Hematopoietic multipotent progenitor cell (in vitro differentiated cells): ENCODE data around the gene PPARG. TPM values are rescaled to one million over a fixed set of nuclear protein-coding genes. Genes with fewer than 3 reads are reported as not detected.
"Not testable (repeated sequence)": the region's sequence is repeated elsewhere in the genome, so short reads cannot be mapped to it uniquely, and the experiment has no call there.

Source experiments
- DNase-seq, 3 donors: peaks; one replicate each; pipeline ENCODE4 v3.0.0-alpha.2; 2011 to 2015; ENCODE audit warnings: low read depth in 2 of 3, low spot score in 2 of 3
- total RNA-seq: library from RNA; depleted of rRNA; stranded (reverse); fragments of >200 nt; gene quantifications from one replicate; pipeline ENCODE4 v1.2.3, GENCODE V29; 2012

Gene PPARG
- total RNA-seq, 1 donor = not detected

DNA sequence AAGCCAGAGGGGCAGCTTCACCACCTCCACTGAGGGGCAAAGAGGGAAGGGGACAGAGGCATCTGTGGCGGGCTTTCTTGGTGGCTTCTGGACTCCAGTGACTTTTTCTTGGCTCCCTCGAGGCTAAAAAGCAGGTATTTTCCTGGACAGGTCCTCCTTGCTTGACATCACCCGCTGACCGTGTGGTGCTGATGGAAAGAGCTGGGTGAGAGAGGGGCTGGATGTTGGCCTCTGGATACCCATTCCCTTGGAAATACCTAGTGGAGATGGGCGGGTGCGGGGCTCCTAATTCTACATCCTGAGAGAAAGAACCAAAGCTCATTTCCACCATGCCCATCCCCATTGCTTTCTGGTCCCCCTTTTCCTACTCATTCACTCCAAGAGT, 148.3 kb downstream of the PPARG start:
- no peak for DNase-seq

DNA sequence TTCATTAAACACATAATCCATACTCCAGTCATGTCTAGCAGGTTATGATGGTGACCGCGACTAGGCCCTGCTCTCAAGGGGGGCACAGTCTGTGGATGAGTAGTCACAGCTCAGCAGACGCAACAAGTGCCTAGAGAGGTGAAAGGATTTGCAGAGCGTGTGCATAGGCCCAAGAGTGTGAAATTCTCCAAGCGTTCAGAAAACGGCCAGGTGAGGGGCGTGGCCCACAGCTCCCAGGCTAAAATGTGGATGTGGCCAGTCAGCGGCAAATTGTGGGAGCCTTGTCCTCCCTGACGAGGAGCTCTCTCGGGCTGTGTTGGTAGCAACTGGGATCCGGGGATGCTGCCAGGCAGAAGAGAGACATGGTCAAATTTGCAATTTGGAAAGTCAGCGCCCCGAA, 149.0 kb downstream of the PPARG start:
- no peak for DNase-seq

- no peak for DNase-seq
Observed at GRCh38 chr3:12438318-12438717, 149.4 kb downstream of the PPARG start.

DNA sequence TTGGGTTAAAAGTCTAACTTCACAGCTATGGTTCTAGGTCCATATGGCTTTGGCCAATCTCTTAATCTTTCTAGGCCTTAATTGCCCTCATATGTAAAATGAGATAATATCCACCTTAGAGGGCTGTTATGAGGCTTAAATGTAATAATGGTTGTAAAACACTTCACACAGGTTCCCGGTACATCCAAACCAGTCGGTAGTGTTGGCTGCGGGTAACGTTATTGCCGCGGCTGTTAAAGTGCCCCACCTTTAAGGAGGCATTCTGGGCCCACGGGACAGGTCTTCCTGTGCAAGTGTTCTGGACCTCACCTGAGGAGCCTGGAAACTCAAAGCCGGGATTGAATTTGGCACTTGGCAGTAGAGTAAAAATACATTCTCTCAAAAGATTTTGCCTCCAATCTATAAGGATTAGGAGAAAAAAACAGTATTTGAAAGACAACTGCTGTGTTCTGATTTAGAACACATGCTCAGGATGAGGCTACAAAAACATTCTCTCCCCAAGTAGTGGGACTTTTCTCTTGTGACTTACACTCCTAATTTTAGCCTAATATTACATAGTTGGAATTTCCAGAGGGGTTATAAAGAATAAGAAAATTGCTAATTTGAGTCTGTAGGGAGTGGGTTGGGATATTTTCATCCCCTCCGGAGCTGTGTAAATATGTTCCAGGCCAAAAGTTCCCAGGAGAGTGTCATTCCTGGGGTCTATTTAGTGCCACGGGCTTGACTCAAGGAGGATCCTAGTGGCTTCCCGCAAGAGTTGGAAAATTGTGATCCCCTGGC, 150.5 kb downstream of the PPARG start:
- DNase-seq = no peak

DNA sequence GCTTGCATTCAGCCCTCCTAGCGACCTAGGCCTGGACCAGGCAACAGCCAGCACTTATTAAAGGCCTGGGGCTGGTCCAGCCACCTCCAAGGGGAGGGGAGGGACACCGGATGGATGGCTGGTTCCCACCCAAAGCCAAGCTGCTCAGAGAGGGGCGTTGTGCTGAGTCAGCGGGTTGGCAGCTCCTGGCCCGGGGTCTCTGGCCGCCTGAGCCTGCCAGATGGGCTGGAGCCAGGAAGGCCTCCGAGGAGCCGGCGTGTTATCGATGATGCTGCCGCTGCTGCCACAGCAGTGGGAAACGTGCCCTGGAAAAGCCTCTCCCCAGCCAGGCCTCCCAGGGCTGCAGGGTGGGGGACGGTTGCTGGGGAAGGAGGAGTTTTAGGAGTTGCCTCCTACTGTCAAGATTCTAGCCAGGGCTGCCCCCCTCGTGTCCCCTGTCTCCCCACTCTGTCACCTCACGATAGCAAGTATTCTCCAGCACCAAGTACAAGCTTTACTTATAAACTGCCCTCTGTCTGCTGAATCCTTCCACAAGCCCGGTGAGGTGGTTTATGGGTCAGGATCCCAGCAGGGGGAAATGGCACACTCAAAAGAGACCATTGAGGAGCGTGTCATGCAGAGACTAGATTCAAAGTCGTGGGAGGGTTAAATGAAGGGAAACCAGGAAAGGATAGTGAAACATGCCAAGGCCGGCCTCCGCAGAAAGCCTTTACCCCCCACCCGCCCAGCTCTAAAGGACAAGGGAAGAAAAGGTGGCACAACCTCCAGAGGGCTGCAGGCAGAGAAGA, 152.3 kb downstream of the PPARG start:
- DNase-seq = no peak

DNA sequence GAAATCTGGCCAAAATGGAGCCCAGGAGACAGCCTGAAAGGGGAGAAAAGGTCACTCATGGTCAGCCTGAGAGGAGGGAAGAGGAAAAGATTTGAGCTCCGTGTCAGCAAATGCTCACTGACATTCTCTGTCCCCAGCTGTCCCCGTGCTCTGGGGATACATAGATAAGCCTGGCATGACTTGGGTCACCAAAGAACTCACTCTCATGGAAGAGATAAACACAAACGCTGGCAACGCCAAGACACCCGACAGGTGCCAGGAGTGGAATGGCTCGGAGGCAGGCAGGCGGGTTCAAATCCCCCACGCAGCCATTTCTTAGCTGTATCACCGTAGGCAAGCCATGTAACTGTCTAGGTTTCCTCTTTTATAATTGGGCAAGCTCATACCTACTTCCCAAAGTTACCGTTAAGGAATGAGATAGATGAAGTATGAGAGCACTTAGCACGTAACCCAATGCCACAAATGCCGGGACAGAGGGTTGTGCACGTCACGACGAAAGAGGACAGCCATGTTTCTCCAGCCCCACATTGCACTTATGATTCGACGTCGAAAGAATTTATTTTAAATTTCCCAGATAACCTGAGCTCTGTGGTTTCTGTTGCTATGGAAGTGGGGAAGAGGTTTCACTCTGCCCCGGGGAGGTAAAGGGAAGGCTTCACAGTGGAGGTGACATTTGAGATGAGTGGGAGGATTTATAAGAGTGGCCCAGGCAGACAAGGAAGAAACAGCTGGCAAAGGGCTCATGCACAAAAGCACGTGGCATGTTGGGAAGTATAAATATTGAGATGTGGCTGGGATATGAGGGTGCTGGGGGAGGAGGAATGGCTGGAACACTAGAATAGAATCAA, 154.0 kb downstream of the PPARG start:
- no peak for DNase-seq

GRCh38 chr3:12443781-12444522, 155.1 kb downstream of the PPARG start:
- DNase-seq = no peak

- no peak for DNase-seq
Observed at GRCh38 chr3:12444582-12445471, 156.0 kb downstream of the PPARG start.

GRCh38 chr3:12445523-12446240, 156.8 kb downstream of the PPARG start:
- DNase-seq = no peak

- DNase-seq = no peak
Observed at GRCh38 chr3:12446298-12446697, 157.4 kb downstream of the PPARG start.

DNA sequence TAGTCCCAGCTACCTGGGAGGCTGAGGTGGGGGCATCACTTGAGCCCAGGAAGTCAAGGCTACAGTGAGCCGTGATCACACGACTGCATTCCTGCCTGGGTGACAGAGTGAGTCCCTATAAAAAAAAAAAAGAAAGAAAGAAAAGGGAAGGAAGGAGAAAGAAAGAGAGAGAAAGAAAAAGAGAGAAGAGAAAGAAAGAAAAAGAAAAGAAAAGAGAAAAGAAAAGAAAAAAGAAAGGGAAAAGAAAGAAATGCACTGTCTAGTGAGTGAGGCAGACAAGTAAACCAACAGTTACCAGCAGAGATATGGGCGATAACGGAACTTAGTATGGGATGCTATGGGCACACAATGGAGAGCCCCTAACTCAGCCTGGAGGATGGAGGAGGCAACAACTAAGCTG, 158.2 kb downstream of the PPARG start:
- DNase-seq = no peak

- DNase-seq = not testable (repeated sequence)
Observed at GRCh38 chr3:12448404-12449202, 159.7 kb downstream of the PPARG start.

- DNase-seq = no peak
Observed at GRCh38 chr3:12449889-12450682, 161.2 kb downstream of the PPARG start.

GRCh38 chr3:12451481-12451880, 162.6 kb downstream of the PPARG start:
- DNase-seq = no peak

GRCh38 chr3:12451960-12452359, 163.1 kb downstream of the PPARG start:
- no peak for DNase-seq

DNA sequence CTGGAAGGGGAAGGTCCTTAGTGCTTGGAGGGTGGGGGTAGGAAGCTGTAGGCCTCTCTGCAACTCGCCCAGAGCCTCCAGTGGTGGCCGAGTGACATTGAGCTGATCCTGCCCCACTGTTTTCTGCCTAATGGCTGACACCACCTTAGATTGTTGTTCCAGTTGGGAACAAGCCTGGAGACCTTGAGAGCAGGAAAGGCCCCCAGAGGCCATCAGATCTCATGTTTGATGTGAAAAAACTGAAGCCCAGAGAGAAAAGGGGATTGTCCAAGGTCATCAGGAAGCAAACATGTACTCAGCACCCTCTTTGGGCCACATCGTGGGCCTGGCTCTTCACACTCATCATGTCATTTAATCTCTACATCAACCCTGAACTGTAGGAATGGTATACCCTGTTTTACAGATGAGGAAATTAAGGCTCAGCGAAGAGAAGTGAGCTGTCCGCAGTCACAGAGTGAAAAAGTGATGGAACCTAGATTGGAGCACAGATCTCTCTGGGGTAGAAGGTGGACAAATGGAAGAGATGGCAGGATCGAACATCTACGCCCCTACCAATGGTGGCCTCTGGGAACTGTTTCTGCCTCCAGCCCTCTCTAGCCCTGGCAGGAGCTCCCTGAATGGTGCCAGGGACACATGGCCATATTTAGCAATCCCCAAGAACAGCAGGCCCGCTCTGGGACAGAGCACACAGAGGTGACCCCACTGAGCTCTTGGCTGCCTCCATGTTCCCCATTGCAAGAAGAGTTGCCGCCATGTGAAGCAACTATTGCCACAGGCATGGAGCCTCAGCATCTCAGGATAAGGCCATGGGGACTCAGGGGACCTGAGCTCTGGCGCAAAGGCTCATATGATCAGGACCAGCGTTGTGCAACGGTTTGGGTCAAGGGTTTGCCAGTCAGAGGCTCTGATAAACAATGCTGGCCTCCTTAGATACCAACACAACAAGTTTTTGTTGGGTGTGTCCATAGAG, 163.8 kb downstream of the PPARG start:
- no peak for DNase-seq
